H1 (cell line): Measurements from ENCODE around the gene TMED9. TPM values are rescaled to one million over a fixed set of nuclear protein-coding genes. Genes with fewer than 3 reads are reported as not detected.
"Not testable (repeated sequence)": the region's sequence is repeated elsewhere in the genome, so short reads cannot be mapped to it uniquely, and the experiment has no call there.

Experiments
- CTCF ChIA-PET: fragments of 300-600 bp; sonication (Branson Sonifier 250); formaldehyde crosslinking; loops from one replicate; lab custom pipeline; 2021; ENCODE audit not compliant: partially characterized antibody; lab: Charles Lee
- POLR2A ChIA-PET: fragments of 300-600 bp; sonication (Branson Sonifier 250); formaldehyde crosslinking; loops from one replicate; lab custom pipeline; 2021; ENCODE audit warnings: inconsistent platforms; ENCODE audit not compliant: partially characterized antibody; lab: Charles Lee
- DNase-seq, 2 experiments: peaks; one replicate each; pipeline versions ENCODE4 v3.0.0 to v3.0.0-alpha.2; 2010 to 2022; ENCODE audit warnings: low spot score in 2 of 2, low read depth in 1 of 2, mixed read lengths in 1 of 2
- FAIRE-seq: peaks from 2 replicates; lab custom pipeline; 2011; peaks lifted over from hg19 to GRCh38; lab: Jason Lieb, UNC
- H2AFZ ChIP-seq: 2 replicates; pipeline ENCODE4 v1.8.1; 2012; ENCODE audit warnings: low read length, inconsistent platforms
- H2AK5ac ChIP-seq: 2 replicates; pipeline ENCODE4 v1.6.1; 2013; ENCODE audit warnings: low read depth, low read length
- H2BK120ac ChIP-seq: replicated peaks from 2 replicates; pipeline ENCODE3; 2013; ENCODE audit warnings: low read depth, low read length, inconsistent platforms
- H2BK12ac ChIP-seq: 2 replicates; pipeline ENCODE4 v1.6.1; 2013; ENCODE audit warnings: low read depth, low read length
- H2BK15ac ChIP-seq: 2 replicates; pipeline ENCODE4 v1.6.1; 2013; ENCODE audit warnings: low read length
- H2BK20ac ChIP-seq: 2 replicates; pipeline ENCODE4 v1.6.1; 2013; ENCODE audit warnings: low read length
- H2BK5ac ChIP-seq: 2 replicates; pipeline ENCODE4 v1.6.1; 2013; ENCODE audit warnings: low read depth, low read length
- H3K14ac ChIP-seq: 2 replicates; pipeline ENCODE4 v1.6.1; 2013; ENCODE audit warnings: inconsistent platforms; ENCODE audit not compliant: insufficient read length
- H3K18ac ChIP-seq: 2 replicates; pipeline ENCODE4 v1.6.1; 2013; ENCODE audit warnings: low read length; ENCODE audit errors: extremely low read depth
- H3K23ac ChIP-seq: 2 replicates; pipeline ENCODE4 v1.6.1; 2013; ENCODE audit warnings: inconsistent platforms; ENCODE audit not compliant: insufficient read length
- H3K23me2 ChIP-seq: 2 replicates; pipeline ENCODE4 v1.6.1; 2013; ENCODE audit warnings: low read depth, low read length
- H3K27ac ChIP-seq: 2 replicates; pipeline ENCODE4 v1.6.1; 2011; ENCODE audit warnings: low read depth, low read length, inconsistent platforms
- H3K27me3 ChIP-seq, 4 experiments: replicated peaks in 1 of 4; 1 replicate in 1 of 4; 2 replicates in 3 of 4; pipeline versions ENCODE4 v1.6.1 to v1.8.1; 2011 to 2013; ENCODE audit warnings: low read length in 3 of 4, mild to moderate bottlenecking in 3 of 4, inconsistent platforms in 2 of 4, mixed read lengths in 2 of 4, moderate library complexity in 1 of 4; ENCODE audit not compliant: control insufficient read depth in 3 of 4, insufficient read depth in 3 of 4; ENCODE audit errors: extremely low read depth in 1 of 4
- H3K36me3 ChIP-seq, 4 experiments: 2 replicates each; pipeline versions ENCODE4 v1.6.1 to v1.8.1; 2011 to 2013; ENCODE audit warnings: mild to moderate bottlenecking in 4 of 4, low read length in 3 of 4, moderate library complexity in 2 of 4, control low read depth in 1 of 4, inconsistent platforms in 1 of 4; ENCODE audit not compliant: insufficient read depth in 4 of 4, control insufficient read depth in 2 of 4
- H3K4ac ChIP-seq: replicated peaks from 2 replicates; pipeline ENCODE3; 2013; ENCODE audit warnings: low read length, low read depth, mixed read lengths, inconsistent platforms; ENCODE audit not compliant: insufficient read length
- H3K4me1 ChIP-seq, 4 experiments: replicated peaks in 1 of 4; 1 replicate in 1 of 4; 2 replicates in 3 of 4; pipeline versions ENCODE4 v1.6.1 to v1.8.1; 2011 to 2013; ENCODE audit warnings: low read length in 3 of 4, inconsistent platforms in 2 of 4, mixed read lengths in 1 of 4; ENCODE audit not compliant: insufficient read depth in 4 of 4, control insufficient read depth in 3 of 4
- H3K4me2 ChIP-seq, 2 experiments: 2 replicates each; pipeline versions ENCODE4 v1.6.1 to v1.8.1; 2011 to 2013; ENCODE audit warnings: low read depth in 2 of 2, low read length in 2 of 2, control low read depth in 1 of 2, inconsistent platforms in 1 of 2, mild to moderate bottlenecking in 1 of 2; ENCODE audit not compliant: insufficient read depth in 1 of 2
- H3K4me3 ChIP-seq, 4 experiments: fragments of 200-600, 300-600 bp in 1 of 4; sonication (generic), shearing (Covaris generic), sonication (Bioruptor Twin) in 1 of 4; 2 replicates each; pipeline versions ENCODE4 v1.5.1 to v1.8.1; 2011 to 2016; ENCODE audit warnings: low read length in 4 of 4, low read depth in 3 of 4, control low read depth in 2 of 4, inconsistent platforms in 2 of 4, mild to moderate bottlenecking in 2 of 4, mixed read lengths in 1 of 4, moderate library complexity in 1 of 4; ENCODE audit not compliant: insufficient read depth in 2 of 4; ENCODE audit errors: extremely low read depth in 1 of 4
- H3K56ac ChIP-seq: replicated peaks from 2 replicates; pipeline ENCODE3; 2013; ENCODE audit warnings: low read depth, mild to moderate bottlenecking, mixed read lengths, low read length, inconsistent platforms; ENCODE audit not compliant: insufficient read length
- H3K79me1 ChIP-seq: 2 replicates; pipeline ENCODE4 v1.6.1; 2013; ENCODE audit warnings: low read depth, low read length, control low read depth
- H3K79me2 ChIP-seq, 2 experiments: 2 replicates each; pipeline versions ENCODE4 v1.6.1 to v1.8.1; 2012 to 2013; ENCODE audit warnings: low read length in 2 of 2, mild to moderate bottlenecking in 2 of 2, inconsistent platforms in 1 of 2; ENCODE audit not compliant: insufficient read depth in 2 of 2, control insufficient read depth in 1 of 2
- H3K9ac ChIP-seq, 4 experiments: replicated peaks in 1 of 4; 1 replicate in 1 of 4; 2 replicates in 3 of 4; pipeline versions ENCODE4 v1.6.1 to v1.8.1; 2011 to 2013; ENCODE audit warnings: low read depth in 3 of 4, low read length in 3 of 4, control low read depth in 2 of 4, mild to moderate bottlenecking in 2 of 4, moderate library complexity in 2 of 4, inconsistent platforms in 1 of 4; ENCODE audit errors: extremely low read depth in 1 of 4
- H3K9me3 ChIP-seq, 2 experiments: 2 replicates each; pipeline versions ENCODE4 v1.6.1 to v1.8.1; 2012 to 2013; ENCODE audit warnings: mild to moderate bottlenecking in 2 of 2, moderate library complexity in 2 of 2, control low read depth in 1 of 2, inconsistent platforms in 1 of 2, low read depth in 1 of 2, low read length in 1 of 2, mixed read lengths in 1 of 2; ENCODE audit not compliant: insufficient read depth in 2 of 2
- H4K20me1 ChIP-seq, 2 experiments: replicated peaks in 1 of 2; 2 replicates each; pipeline versions ENCODE3 to v1.8.1; 2011 to 2013; ENCODE audit warnings: inconsistent platforms in 2 of 2, low read length in 2 of 2, mild to moderate bottlenecking in 1 of 2; ENCODE audit not compliant: insufficient read depth in 2 of 2, control insufficient read depth in 1 of 2
- H4K5ac ChIP-seq: 2 replicates; pipeline ENCODE4 v1.6.1; 2013; ENCODE audit warnings: low read length, low read depth, mixed read lengths, inconsistent platforms; ENCODE audit not compliant: insufficient read length
- H4K8ac ChIP-seq: 2 replicates; pipeline ENCODE4 v1.8.0; 2013; ENCODE audit warnings: mild to moderate bottlenecking, moderate library complexity, low read length, inconsistent platforms; ENCODE audit not compliant: insufficient read depth; ENCODE audit errors: extremely low read depth
- H4K91ac ChIP-seq: replicated peaks from 2 replicates; pipeline ENCODE3; 2013; ENCODE audit warnings: low read length, mixed read lengths, inconsistent platforms; ENCODE audit not compliant: insufficient read length
- WGBS, 2 experiments: shearing (Covaris generic) in 1 of 2; methylation state at CpG; one replicate each; pipeline versions ENCODE4 v1.1.6 to v1.1.7; 2013 to 2015; ENCODE audit warnings: low lambda C conversion rate in 2 of 2, mixed read lengths in 2 of 2, inconsistent platforms in 1 of 2, low coverage in 1 of 2, missing lambda C conversion rate in 1 of 2; ENCODE audit not compliant: insufficient replicate concordance in 2 of 2, insufficient coverage in 1 of 2, insufficient read length in 1 of 2; ENCODE audit errors: extremely low coverage in 1 of 2, missing lambda C conversion rate in 1 of 2; 5-methylcytosine and 5-hydroxymethylcytosine counted together
- polyA plus RNA-seq, 7 experiments: library from polyadenylated mRNA; depleted of rRNA in 3 of 7; stranded (reverse) in 5 of 7; unstranded in 2 of 7; fragments of >200 nt in 5 of 7; fragments of 200-250 nt in 2 of 7; gene quantifications; 1 replicate in 5 of 7; 2 replicates in 1 of 7; 4 replicates in 1 of 7; pipeline versions ENCODE4 v1.2.1 to v1.2.3, GENCODE V29; 2011 to 2013; ENCODE audit warnings: missing spikeins in 2 of 7, mixed read lengths in 2 of 7
- total RNA-seq: library from RNA; stranded (reverse); fragmentation: NEBNext Ultra II Directional; extraction: Animal tissue kit (Norgen Biotek cat#: 25700); gene quantifications from 2 replicates; pipeline ENCODE4 v1.2.1, GENCODE V29; 2021

Gene TMED9
- total and polyA plus RNA-seq, 2 of the 8 experiments (the other 6 are each of a cell fraction or from before 2014, with no cell fraction given), result 130 to 160 TPM

- H3K79me2 ChIP-seq, H3K18ac ChIP-seq, H3K9ac ChIP-seq, H3K79me1 ChIP-seq, H2BK15ac ChIP-seq, H2AFZ ChIP-seq, POLR2A ChIA-PET, H3K27ac ChIP-seq, H4K91ac ChIP-seq, H3K4me1 ChIP-seq, FAIRE-seq, DNase-seq, H3K56ac ChIP-seq, H2BK120ac ChIP-seq, H2BK20ac ChIP-seq, H3K14ac ChIP-seq, H2AK5ac ChIP-seq, H3K36me3 ChIP-seq, H3K23ac ChIP-seq, H3K4me3 ChIP-seq, H3K23me2 ChIP-seq, H4K20me1 ChIP-seq, H4K8ac ChIP-seq, CTCF ChIA-PET, H2BK5ac ChIP-seq, H3K9me3 ChIP-seq, H2BK12ac ChIP-seq, H4K5ac ChIP-seq, H3K4ac ChIP-seq, H3K27me3 ChIP-seq, H3K4me2 ChIP-seq: not testable (repeated sequence)
- 89% methylated on average over 10 of the region's 10 CpGs; no CpG with 5 or more reads in 1 of the 2 experiments for WGBS, 2 experiments
Measured at GRCh38 chr5:177624172-177624571, 32.2 kb downstream of the TMED9 start.

DNA sequence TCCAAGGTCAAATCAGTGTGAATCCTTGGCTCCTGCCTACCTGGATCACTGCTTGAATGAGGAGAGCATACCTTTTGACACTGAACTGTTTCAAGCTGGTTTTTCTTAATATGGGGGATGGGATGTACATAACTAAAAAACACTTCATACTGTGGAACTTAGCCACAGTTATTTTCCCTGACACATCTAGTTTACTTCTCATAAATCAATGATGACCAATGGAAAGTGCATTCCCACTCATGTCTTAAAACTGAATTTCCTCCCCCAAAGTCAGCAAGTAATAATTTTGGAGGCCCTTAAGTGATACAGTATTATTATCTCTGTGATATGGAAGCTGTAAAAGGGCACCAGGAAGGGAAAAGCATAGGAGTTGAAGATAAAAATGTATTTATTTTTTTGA, 38.2 kb downstream of the TMED9 start:
- H3K4ac ChIP-seq, H3K27me3 ChIP-seq, H3K27ac ChIP-seq, POLR2A ChIA-PET, H2BK120ac ChIP-seq, H4K20me1 ChIP-seq, H3K79me2 ChIP-seq, H4K8ac ChIP-seq, H3K9ac ChIP-seq, H3K23ac ChIP-seq, H3K23me2 ChIP-seq, FAIRE-seq, H4K5ac ChIP-seq, H3K79me1 ChIP-seq, H3K9me3 ChIP-seq, H2BK20ac ChIP-seq, H3K56ac ChIP-seq, H4K91ac ChIP-seq, H3K4me1 ChIP-seq, H3K36me3 ChIP-seq, H3K14ac ChIP-seq, H2BK5ac ChIP-seq, H2BK12ac ChIP-seq, H2AK5ac ChIP-seq, H2AFZ ChIP-seq, H3K4me2 ChIP-seq, H3K18ac ChIP-seq, H3K4me3 ChIP-seq, H2BK15ac ChIP-seq, DNase-seq: not testable (repeated sequence)
- CTCF ChIA-PET, result interaction anchor here (0.5 to 0.7 kb wide), 2 partner anchors 52 to 134 kb away, joined by 3 to 4 read pairs; no protein-coding TSS in a partner anchor
